Smooth muscle cell (in vitro differentiated cells): ENCODE measurements around the gene CLASP2. TPM values are rescaled to one million over a fixed set of nuclear protein-coding genes. Genes with fewer than 3 reads are reported as not detected.

Experiments used
- DNase-seq: peaks from one replicate; lab custom pipeline; 2025; ENCODE audit not compliant: unreplicated experiment; lab: John Stamatoyannopoulos, UW
- H2AFZ ChIP-seq: fragments of 200-600 bp; sonication (generic); 2 replicates; pipeline ENCODE4 v1.6.0; 2016; ENCODE audit warnings: antibody characterized with exemption, low read depth, mild to moderate bottlenecking
- H3F3A ChIP-seq: fragments of 200-600 bp; sonication (generic); 2 replicates; pipeline ENCODE4 v1.6.0; 2017; ENCODE audit warnings: antibody characterized with exemption, low read depth
- H3K27ac ChIP-seq: fragments of 200-600 bp; sonication (generic); 2 replicates; pipeline ENCODE4 v1.5.1; 2016; ENCODE audit warnings: low read depth, mild to moderate bottlenecking
- H3K27me3 ChIP-seq: fragments of 200-600 bp; sonication (generic); 2 replicates; pipeline ENCODE4 v1.6.1; 2016; ENCODE audit warnings: low read depth, mild to moderate bottlenecking
- H3K36me3 ChIP-seq: fragments of 200-600 bp; sonication (generic); 2 replicates; pipeline ENCODE4 v1.5.1; 2016; ENCODE audit warnings: low read depth
- H3K4me1 ChIP-seq: fragments of 200-600 bp; sonication (generic); 2 replicates; pipeline ENCODE4 v1.5.1; 2016; ENCODE audit warnings: low read depth
- H3K4me2 ChIP-seq: fragments of 200-600 bp; sonication (generic); 2 replicates; pipeline ENCODE4 v1.6.0; 2016; ENCODE audit warnings: mild to moderate bottlenecking
- H3K4me3 ChIP-seq: fragments of 200-600 bp; sonication (generic); 2 replicates; pipeline ENCODE4 v1.5.1; 2016; ENCODE audit warnings: mild to moderate bottlenecking
- H3K79me2 ChIP-seq: fragments of 200-600 bp; sonication (generic); 2 replicates; pipeline ENCODE4 v1.6.0; 2016; ENCODE audit warnings: low read depth, mild to moderate bottlenecking
- H3K9ac ChIP-seq: fragments of 200-600 bp; sonication (generic); 2 replicates; pipeline ENCODE4 v1.6.0; 2016; ENCODE audit warnings: low read depth
- H3K9me3 ChIP-seq: fragments of 200-600 bp; sonication (generic); replicated peaks from 2 replicates; pipeline ENCODE4 v1.5.1; 2016; ENCODE audit warnings: low read depth
- H4K20me1 ChIP-seq: fragments of 200-600 bp; sonication (generic); 2 replicates; pipeline ENCODE4 v1.6.0; 2016; ENCODE audit warnings: low read depth
- CTCF ChIP-seq: fragments of 200-600 bp; sonication (generic); IDR thresholded peaks from 2 replicates; pipeline ENCODE4 v1.5.1; 2017; ENCODE audit warnings: borderline replicate concordance, mild to moderate bottlenecking, antibody characterized with exemption; ENCODE audit not compliant: insufficient read depth, poor library complexity, severe bottlenecking
- WGBS: methylation state at CpG from one replicate; pipeline ENCODE4 v1.1.7; 2016; ENCODE audit warnings: low lambda C conversion rate; 5-methylcytosine and 5-hydroxymethylcytosine counted together
- polyA plus RNA-seq: library from polyadenylated mRNA; unstranded; fragments of >200 nt; fragmentation: Nextera tagmentation; extraction: Ambion mirVana; gene quantifications from 2 replicates; pipeline ENCODE4 v1.2.1, GENCODE V29; 2016
- total RNA-seq: library from RNA; depleted of rRNA; stranded (reverse); fragments of >200 nt; gene quantifications from 2 replicates; pipeline ENCODE4 v1.2.3, GENCODE V29; 2014

CLASP2 gene
- total and polyA plus RNA-seq, 2 experiments from 2014 or later, result 17.9 to 61.4 TPM

DNA sequence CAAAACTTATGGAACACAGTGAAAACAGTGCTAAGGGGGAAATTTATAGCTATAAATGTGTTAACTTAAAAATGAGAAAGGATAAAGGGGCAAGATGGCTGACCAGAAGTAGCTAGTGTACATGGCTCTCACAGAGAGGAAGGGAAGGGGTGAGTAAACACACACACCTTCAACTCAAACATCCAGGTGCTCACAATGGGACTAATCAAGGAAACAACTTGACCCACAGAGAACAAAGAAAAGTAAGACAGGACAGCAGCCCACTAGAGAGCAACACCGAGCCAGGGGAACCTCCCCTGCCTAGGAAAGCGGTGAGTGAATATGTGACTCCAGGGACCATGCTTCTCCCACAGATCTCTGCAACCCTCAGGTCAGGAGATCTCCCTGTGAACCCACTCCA lies 192.8 kb downstream of the CLASP2 start:
- Histone ChIP-seq H3K4me1 (no peaks in the 10 kb centered on the region), H3K4me3 (no peak overlapping the region), H3K4me2 (no peak overlapping the region), H3K27ac (no peak overlapping the region), H3K9ac (no peak overlapping the region), H3K27me3 (no peaks in the 10 kb centered on the region), H4K20me1 (no peaks in the 10 kb centered on the region), H2AFZ (no peak overlapping the region), H3K9me3 (peaks cover 10% of the 10 kb centered on the region), H3F3A (no peaks in the 10 kb centered on the region), H3K79me2 (peaks cover 3% of the 10 kb centered on the region), H3K36me3 (peaks cover 22% of the 10 kb centered on the region)
- no peak for TF ChIP-seq CTCF
- no peak for DNase-seq
- WGBS, result 100% methylated on average over 2 of the region's 2 CpGs

GRCh38 chr3:33523093-33523667 lies 194.9 kb downstream of the CLASP2 start:
- H3K4me1 ChIP-seq, result no peaks in the 10 kb centered on the region
- peaks cover 3% of the 10 kb centered on the region for H3K79me2 ChIP-seq
- no peaks in the 10 kb centered on the region for H3K27me3 ChIP-seq
- no peak overlapping the region for H3K4me2 ChIP-seq
- no peak overlapping the region for H3K27ac ChIP-seq
- TF ChIP-seq CTCF, result no peak
- no peak for DNase-seq
- no peak overlapping the region for H3K9ac ChIP-seq
- H2AFZ ChIP-seq, result no peak overlapping the region
- WGBS, result 87% methylated on average over 3 of the region's 3 CpGs
- H3K9me3 ChIP-seq, result peaks cover 10% of the 10 kb centered on the region
- no peaks in the 10 kb centered on the region for H4K20me1 ChIP-seq
- H3F3A ChIP-seq, result no peaks in the 10 kb centered on the region
- no peak overlapping the region for H3K4me3 ChIP-seq
- peaks cover 22% of the 10 kb centered on the region for H3K36me3 ChIP-seq

GRCh38 chr3:33521736-33522135 lies 196.3 kb downstream of the CLASP2 start:
- Histone ChIP-seq H3K4me3 (no peak overlapping the region), H3K4me2 (no peak overlapping the region), H3K9ac (no peak overlapping the region), H3K79me2 (peaks cover 3% of the 10 kb centered on the region), H3F3A (no peaks in the 10 kb centered on the region), H3K9me3 (peaks cover 7% of the 10 kb centered on the region), H2AFZ (no peak overlapping the region), H3K4me1 (no peaks in the 10 kb centered on the region), H3K36me3 (peaks cover 17% of the 10 kb centered on the region), H3K27me3 (no peaks in the 10 kb centered on the region), H3K27ac (no peak overlapping the region), H4K20me1 (no peaks in the 10 kb centered on the region)
- 94% methylated on average over 1 of the region's 1 CpG for WGBS
- TF ChIP-seq CTCF, result no peak
- DNase-seq, result no peak

- WGBS, result 98% methylated on average over 6 of the region's 6 CpGs
- Histone ChIP-seq H3K4me2 (no peak overlapping the region), H4K20me1 (no peaks in the 10 kb centered on the region), H3F3A (no peaks in the 10 kb centered on the region), H2AFZ (no peak overlapping the region), H3K4me1 (no peaks in the 10 kb centered on the region), H3K9ac (no peak overlapping the region), H3K27me3 (no peaks in the 10 kb centered on the region), H3K9me3 (no peaks in the 10 kb centered on the region), H3K79me2 (no peaks in the 10 kb centered on the region), H3K4me3 (no peak overlapping the region), H3K36me3 (peaks cover 4% of the 10 kb centered on the region), H3K27ac (no peak overlapping the region)
- no peak for TF ChIP-seq CTCF
- DNase-seq, result no peak
These were observed 204.7 kb downstream of the CLASP2 start for GRCh38 chr3:33513262-33513863.
